NOMO-1 treated with dmso at 0.1 percent for 144 hours (cell line): ENCODE results near the gene SH2B3.
"Not testable (repeated sequence)": the region's sequence is repeated elsewhere in the genome, so short reads cannot be mapped to it uniquely, and the experiment has no call there.

Source experiments
- DNase-seq: peaks from one replicate; lab custom pipeline; 2025; ENCODE audit not compliant: unreplicated experiment; lab: John Stamatoyannopoulos, UW

The SH2B3 gene

DNA sequence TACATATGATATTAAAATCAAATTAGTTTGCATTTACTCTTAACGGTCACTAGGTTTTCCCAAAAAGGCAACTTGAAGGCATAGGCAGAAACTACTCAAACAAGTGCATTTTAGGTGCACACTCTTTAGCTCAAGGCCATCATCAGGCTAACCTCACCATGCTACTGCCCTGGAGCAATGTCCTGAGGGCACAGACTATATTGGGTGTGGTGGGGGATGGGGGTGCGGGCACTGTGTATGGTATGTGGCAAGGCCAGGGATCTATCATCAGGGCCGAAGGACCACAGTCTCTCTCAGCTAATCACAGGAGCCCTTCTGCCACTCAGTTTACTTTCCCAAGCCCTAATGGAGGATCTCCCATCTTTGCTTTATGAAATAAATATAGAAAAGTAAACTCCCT lies 51.9 kb downstream of the SH2B3 start:
- DNase-seq: no peak

DNA sequence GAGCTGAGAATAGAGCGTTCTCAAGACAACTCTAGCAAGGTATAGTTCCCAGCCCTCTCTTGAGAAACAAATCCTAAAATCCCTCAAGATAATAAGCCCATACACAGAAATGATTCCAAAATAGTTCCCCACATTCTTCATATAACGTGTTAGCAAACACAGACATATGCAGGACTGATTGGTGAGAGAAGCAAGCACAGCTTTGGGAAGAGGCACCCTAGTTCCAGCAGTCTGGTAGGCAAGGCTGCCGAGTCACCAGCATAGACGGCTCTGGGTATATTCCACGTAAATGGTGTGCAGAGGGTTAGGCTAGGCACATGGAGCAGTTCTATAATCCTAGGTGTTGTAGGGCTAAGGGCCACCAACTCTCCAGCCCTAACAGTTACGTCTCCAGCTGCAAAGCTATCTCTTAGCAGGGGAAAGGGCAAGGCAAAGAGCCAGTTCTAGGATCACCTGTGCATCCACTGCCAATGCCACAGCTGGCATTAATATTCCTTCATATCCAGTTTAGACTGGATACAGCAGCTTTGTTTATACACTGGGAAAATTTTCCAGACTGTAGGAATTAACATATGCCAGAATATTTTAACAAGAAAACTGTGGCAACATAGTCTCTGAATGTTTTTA lies 52.9 kb downstream of the SH2B3 start:
- DNase-seq: no peak

DNA sequence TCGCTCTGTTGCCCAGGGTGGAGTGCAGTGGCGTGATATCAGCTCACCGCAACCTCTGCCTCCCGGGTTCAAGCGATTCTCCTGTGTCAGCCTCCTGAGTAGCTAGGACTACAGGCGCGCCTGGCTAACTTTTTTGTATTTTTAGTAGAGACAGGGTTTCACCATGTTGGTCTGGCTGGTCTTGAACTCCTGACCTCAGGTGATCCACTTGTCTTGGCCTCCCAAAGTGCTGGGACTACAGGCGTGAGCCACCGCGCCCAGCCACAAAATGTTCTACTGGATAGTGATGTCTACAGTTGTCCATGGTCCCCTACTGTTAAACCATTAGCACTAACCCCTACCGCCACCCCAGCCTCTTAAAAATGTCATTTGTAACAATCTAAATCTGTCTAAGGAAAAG lies 54.4 kb downstream of the SH2B3 start:
- not testable (repeated sequence) for DNase-seq

DNA sequence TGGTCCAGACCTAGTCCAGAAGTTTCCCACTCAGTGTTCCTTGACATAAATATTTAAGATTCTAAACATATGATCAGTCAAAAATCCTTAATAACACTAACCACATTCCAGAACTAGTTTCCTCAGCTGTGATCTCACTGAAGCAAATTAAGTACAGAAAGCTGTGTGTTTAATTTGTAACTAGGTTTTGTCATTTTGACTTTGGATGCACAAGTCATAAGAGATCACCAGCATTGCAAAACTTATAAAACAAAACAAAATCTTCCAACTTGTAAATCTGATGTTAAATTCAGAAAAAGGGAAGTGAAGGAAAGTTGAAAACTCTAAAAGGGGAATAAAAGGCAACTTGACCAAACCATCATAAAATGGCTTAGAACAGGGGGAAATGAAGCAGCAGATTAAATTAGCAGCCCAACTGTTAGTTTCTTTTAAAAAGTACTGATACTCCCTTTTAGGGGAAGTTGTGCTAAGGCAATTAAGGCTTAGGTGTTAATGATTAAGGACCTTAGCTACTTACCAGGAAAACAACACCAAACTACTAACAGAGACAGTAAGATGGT lies 56.6 kb downstream of the SH2B3 start:
- DNase-seq: peak; percentile 60

DNA sequence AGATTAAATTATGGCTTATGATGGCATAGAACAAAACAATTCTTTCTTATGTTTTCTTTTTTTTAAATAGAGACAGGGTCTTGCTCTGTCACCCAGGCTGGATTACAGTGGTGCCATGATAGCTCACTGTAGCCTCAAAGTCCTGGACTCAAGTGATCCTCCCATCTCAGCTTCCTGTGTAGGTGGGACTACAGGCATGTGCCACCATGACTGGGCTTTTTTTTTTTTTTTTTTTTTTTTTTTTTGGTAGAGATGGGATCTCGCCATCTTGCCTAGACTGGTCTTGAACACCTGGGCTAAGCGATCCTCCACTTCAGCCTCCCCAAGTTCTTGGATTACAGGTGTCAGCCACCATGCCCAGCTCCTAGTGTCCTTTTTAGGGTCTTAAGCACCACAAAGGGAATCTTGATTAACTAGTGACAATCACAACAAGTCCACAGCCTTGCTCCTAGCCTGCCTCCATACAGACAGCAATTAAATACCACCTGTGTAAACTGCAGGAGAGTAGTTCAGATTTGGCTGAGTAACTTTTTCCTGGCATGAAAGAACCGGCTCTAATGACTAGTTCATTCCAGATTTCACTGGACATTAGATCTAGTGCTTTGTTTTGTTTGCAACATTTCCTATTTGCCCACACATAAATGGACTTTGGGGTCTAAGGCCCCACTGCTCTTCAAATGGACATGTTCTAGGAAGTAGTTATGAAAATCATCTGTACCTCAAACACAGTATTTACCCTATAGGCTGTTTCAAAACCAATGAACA lies 61.6 kb downstream of the SH2B3 start:
- DNase-seq: no peak

DNA sequence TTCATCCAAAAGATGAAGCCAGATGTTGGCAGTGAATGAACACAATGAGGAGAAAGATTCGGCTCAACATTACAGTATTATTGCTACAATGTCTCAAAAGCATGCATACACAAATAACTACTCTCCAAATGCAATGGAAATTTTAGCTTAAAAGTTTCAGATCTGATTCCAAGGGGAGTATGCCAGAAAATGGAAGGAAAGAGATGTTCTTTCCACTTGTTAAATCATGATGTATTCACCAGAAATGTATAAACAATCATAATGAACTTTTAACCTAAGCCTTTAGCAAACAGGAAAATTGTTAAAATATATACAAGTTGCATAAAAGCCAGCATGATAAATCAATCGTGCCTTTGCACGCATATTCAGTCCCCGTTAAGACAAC lies 62.1 kb downstream of the SH2B3 start:
- DNase-seq: no peak

DNA sequence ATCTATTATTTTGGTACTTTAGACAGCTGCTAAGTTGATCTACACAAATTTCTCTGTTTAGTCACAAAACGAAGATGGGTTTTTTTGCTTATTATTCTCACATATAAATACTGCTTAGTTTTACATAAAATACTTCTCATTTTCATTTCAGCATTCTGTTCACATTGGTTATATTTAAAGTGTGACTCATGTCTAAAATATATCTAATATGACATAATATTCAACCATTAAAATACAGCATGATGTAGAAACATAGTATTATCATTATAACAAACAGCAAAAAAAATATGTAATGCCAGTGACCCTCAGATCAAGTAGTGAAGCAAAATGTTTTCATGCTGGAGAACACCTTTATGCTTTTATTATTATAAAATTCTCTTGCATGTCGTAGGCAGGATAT lies 63.7 kb downstream of the SH2B3 start:
- no peak for DNase-seq

DNA sequence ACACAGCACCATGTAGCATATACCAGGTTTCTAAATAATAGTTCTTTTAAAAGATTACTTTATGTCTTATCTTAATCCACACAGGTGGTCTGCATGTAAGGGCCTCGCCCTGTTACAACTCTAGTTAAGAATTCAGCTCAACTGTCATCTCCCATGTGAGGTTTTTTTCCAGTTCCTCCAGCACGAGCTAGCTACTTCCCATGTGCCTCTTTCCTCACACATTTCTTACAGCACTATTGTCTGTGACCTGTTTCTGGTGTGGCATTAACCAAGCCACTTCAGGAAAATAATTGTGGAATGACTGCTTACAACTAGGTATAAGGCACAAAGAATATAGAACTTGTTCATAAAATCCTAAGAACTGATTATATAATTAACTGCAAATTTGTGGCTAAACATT lies 65.5 kb downstream of the SH2B3 start:
- DNase-seq: no peak

DNA sequence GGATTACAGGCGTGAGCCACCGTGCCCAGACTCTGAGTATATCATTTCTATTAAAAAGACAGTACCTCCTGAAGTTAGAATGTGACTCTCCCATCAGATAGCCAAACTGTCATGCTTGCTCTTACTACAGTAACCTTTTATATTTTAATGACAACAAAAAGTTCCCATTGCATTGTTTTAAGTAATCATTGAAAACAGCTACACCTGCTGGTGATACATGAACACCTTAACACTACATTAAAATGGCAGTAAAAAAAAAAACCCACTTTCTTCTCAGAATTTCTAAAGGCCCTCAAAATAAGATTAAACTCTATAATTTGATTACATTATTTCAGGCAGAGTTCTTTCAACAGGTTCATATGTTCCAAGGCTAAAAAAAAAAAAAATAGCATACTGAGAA lies 76.7 kb downstream of the SH2B3 start:
- DNase-seq: no peak

DNA sequence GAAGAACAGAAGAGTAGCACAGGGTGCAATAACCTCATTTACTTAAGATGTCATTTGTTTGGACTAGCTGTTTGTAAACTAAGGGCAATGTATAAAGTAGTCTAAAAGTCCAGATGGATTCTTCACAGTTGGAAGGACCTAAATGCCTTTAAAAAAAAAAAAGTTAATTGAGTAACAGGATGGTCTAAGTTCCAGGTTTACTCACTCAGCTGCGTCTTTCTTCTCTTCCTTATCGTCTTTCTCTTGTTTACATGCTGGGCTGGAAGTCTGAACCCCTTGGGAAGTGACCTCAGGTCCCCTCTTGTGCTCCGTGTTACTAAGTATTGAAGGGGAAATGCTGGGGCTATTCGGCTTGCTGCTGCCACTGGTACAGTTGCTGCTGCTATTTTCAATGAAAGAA lies 82.5 kb downstream of the SH2B3 start:
- DNase-seq: no peak

DNA sequence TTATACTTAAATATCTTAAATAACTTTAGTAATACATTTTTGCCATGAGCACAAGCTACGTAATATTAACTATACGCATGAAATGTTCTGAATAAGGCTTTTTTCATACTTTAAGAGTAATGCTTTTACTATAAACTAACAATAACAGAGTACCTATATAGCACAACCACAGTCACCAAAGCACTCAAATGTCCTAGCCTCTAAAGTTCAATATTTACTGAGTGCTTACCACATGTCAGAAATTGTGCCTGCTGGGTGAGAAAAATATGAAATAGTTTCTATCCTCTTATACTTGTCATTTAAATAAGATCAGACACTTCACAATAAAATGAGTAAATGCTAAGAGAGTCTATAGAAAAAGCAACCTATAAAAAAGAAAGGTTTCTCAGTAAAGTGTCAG lies 83.1 kb downstream of the SH2B3 start:
- DNase-seq: no peak

DNA sequence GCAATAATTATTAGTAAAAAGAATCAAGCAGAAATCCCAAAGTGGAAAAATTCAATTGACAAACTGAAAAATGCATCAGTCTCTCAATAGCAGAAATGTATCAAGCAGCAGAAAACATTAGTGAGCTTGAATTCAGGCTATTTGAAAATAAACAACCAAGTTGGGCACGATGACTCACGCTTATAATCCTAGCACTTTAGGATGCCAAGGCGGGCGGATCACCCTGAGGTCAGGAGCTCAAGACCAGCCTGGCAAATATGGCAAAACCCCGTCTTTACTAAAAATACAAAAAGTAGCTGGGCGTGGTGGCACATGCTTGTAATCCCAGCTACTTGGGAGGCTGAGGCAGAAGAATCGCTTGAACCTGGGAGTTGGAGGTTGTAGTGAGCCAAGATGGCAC lies 87.3 kb downstream of the SH2B3 start:
- DNase-seq: not testable (repeated sequence)

DNA sequence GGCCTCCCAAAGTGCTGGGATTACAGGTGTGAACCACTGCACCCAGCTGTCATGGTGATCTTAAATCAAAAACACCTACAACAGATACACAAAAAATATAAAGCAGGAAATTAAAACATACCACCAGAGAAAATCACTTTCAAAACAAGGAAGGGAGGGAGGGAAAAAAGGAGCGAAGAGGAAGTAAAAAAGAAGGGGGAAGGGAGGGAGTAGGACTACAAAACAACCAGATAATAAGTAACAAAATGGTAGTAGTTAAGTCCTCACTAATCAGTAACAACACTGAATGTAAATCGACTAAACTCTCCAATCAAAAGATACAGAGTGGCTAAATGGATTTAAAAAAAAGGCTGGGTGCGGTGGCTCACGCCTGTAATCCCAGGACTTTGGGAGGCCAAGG lies 89.0 kb downstream of the SH2B3 start:
- no peak for DNase-seq
